DND-41 (cell line): ENCODE results near the gene KIF25.

Experiments used
- ATAC-seq: fragments of 200-7000 bp; cut with Tn5 transposase; 3 replicates; pipeline ENCODE4 v1.9.1; 2021; ENCODE audit warnings: low read depth; ENCODE audit not compliant: insufficient read depth
- DNase-seq: peaks from one replicate; pipeline ENCODE4 v3.0.0-alpha.2; 2020
- H2AFZ ChIP-seq: 2 replicates; pipeline ENCODE4 v1.6.0; 2012; ENCODE audit warnings: low read depth, low read length
- H3K27ac ChIP-seq: 2 replicates; pipeline ENCODE4 v1.5.1; 2012; ENCODE audit warnings: low read length, inconsistent platforms
- H3K27me3 ChIP-seq: fragments of 200-600 bp; sonication (generic); 2 replicates; pipeline ENCODE4 v1.6.0; 2012; ENCODE audit warnings: low read length, mild to moderate bottlenecking, inconsistent platforms; ENCODE audit not compliant: insufficient read depth, poor library complexity
- H3K36me3 ChIP-seq: 2 replicates; pipeline ENCODE4 v1.5.1; 2012; ENCODE audit warnings: low read length, inconsistent platforms; ENCODE audit not compliant: insufficient read depth
- H3K4me1 ChIP-seq: 2 replicates; pipeline ENCODE4 v1.5.1; 2012; ENCODE audit warnings: mild to moderate bottlenecking, low read length; ENCODE audit not compliant: insufficient read depth
- H3K4me2 ChIP-seq: 2 replicates; pipeline ENCODE4 v1.6.0; 2012; ENCODE audit warnings: mild to moderate bottlenecking, moderate library complexity, low read length, inconsistent platforms; ENCODE audit not compliant: insufficient read depth
- H3K4me3 ChIP-seq, 2 experiments: fragments of 200-600 bp in 1 of 2; shearing (Covaris generic) in 1 of 2; 2 replicates each; pipeline ENCODE4 v1.5.1; 2012 to 2016; ENCODE audit warnings: inconsistent platforms in 2 of 2, low read length in 2 of 2, mild to moderate bottlenecking in 2 of 2, low read depth in 1 of 2, moderate library complexity in 1 of 2
- H3K79me2 ChIP-seq: 2 replicates; pipeline ENCODE4 v1.6.0; 2012; ENCODE audit warnings: low read length, inconsistent platforms; ENCODE audit not compliant: insufficient read depth
- H3K9ac ChIP-seq: 2 replicates; pipeline ENCODE4 v1.6.0; 2012; ENCODE audit warnings: low read depth, mild to moderate bottlenecking, inconsistent platforms, low read length, moderate library complexity
- H3K9me3 ChIP-seq: 2 replicates; pipeline ENCODE4 v1.5.1; 2012; ENCODE audit warnings: low read length, moderate library complexity, mild to moderate bottlenecking, inconsistent platforms; ENCODE audit not compliant: insufficient read depth, severe bottlenecking
- H4K20me1 ChIP-seq: 2 replicates; pipeline ENCODE4 v1.6.0; 2012; ENCODE audit warnings: low read length; ENCODE audit not compliant: insufficient read depth
- CTCF ChIP-seq: IDR thresholded peaks from 2 replicates; pipeline ENCODE4 v1.5.1; 2012; ENCODE audit warnings: borderline replicate concordance, low read length, moderate library complexity, mild to moderate bottlenecking; ENCODE audit not compliant: poor library complexity, severe bottlenecking; ENCODE audit errors: extremely low read depth
- EZH2 ChIP-seq: IDR thresholded peaks from 3 replicates; pipeline ENCODE4 v1.6.1; 2012; ENCODE audit warnings: borderline replicate concordance, low read depth, mild to moderate bottlenecking, moderate library complexity, low read length, inconsistent platforms; ENCODE audit not compliant: severe bottlenecking

The KIF25 gene

GRCh38 chr6:168088161-168089053 lies 90.9 kb downstream of the KIF25 start:
- no peak overlapping the region for H3K27ac ChIP-seq
- no peaks in the 10 kb centered on the region for H4K20me1 ChIP-seq
- H3K4me3 ChIP-seq = no peak overlapping the region
- H3K4me1 ChIP-seq = no peaks in the 10 kb centered on the region
- H3K36me3 ChIP-seq = no peaks in the 10 kb centered on the region
- no peak overlapping the region for H3K9ac ChIP-seq
- ATAC-seq = no peak
- TF ChIP-seq CTCF (no peak), EZH2 (no peak)
- no peaks in the 10 kb centered on the region for H3K79me2 ChIP-seq
- DNase-seq = no peak
- H3K27me3 ChIP-seq = no peaks in the 10 kb centered on the region
- no peak overlapping the region for H2AFZ ChIP-seq
- no peak overlapping the region for H3K4me2 ChIP-seq
- peaks cover 8% of the 10 kb centered on the region for H3K9me3 ChIP-seq

GRCh38 chr6:168089186-168090063 lies 92.0 kb downstream of the KIF25 start:
- Histone ChIP-seq H3K4me1 (no peaks in the 10 kb centered on the region), H4K20me1 (no peaks in the 10 kb centered on the region), H3K27me3 (no peaks in the 10 kb centered on the region), H3K79me2 (no peaks in the 10 kb centered on the region), H3K36me3 (no peaks in the 10 kb centered on the region), H3K9ac (no peak overlapping the region), H2AFZ (no peak overlapping the region), H3K4me2 (no peak overlapping the region), H3K9me3 (peaks cover 8% of the 10 kb centered on the region), H3K4me3 (no peak overlapping the region), H3K27ac (no peak overlapping the region)
- TF ChIP-seq EZH2 (no peak), CTCF (no peak)
- DNase-seq = no peak
- ATAC-seq = no peak

- DNase-seq (no peak), ATAC-seq (no peak)
- Histone ChIP-seq H3K4me3 (no peak overlapping the region), H3K27ac (no peak overlapping the region), H2AFZ (no peak overlapping the region), H3K79me2 (no peaks in the 10 kb centered on the region), H3K9ac (no peak overlapping the region), H3K27me3 (no peaks in the 10 kb centered on the region), H4K20me1 (no peaks in the 10 kb centered on the region), H3K36me3 (no peaks in the 10 kb centered on the region), H3K4me2 (no peak overlapping the region), H3K4me1 (no peaks in the 10 kb centered on the region), H3K9me3 (peaks cover 8% of the 10 kb centered on the region)
- TF ChIP-seq CTCF (no peak), EZH2 (no peak)
These were observed 92.7 kb downstream of the KIF25 start for GRCh38 chr6:168090064-168090690.
